Caco-2 (cell line): Measurements from ENCODE around the gene RAB5A. TPM values are rescaled to one million over a fixed set of nuclear protein-coding genes. Genes with fewer than 3 reads are reported as not detected.

Experiments
- BruUV-seq: library from RNA; stranded (reverse); fragments of 400-500 nt; replicated peaks from 2 replicates; lab custom pipeline; 2021; lab: Mats Ljungman, UMichigan
- CTCF ChIA-PET: fragments of 300-600 bp; sonication (Branson Sonifier 250); formaldehyde crosslinking; loops from one replicate; lab custom pipeline; 2022; ENCODE audit warnings: antibody characterized with exemption; lab: Charles Lee
- POLR2A ChIA-PET: fragments of 300-600 bp; sonication (Branson Sonifier 250); formaldehyde crosslinking; loops from one replicate; lab custom pipeline; 2022; ENCODE audit warnings: antibody characterized with exemption; lab: Charles Lee
- DNase-seq, 2 experiments: peaks; one replicate each; pipeline versions ENCODE4 v3.0.0 to v3.0.0-alpha.2; 2020 to 2022
- H3K27me3 ChIP-seq: replicated peaks from 2 replicates; pipeline ENCODE4 v1.6.0; 2011; ENCODE audit warnings: low read length; ENCODE audit not compliant: control insufficient read depth, insufficient read depth
- H3K36me3 ChIP-seq: 2 replicates; pipeline ENCODE4 v1.5.1; 2011; ENCODE audit warnings: low read length; ENCODE audit not compliant: control insufficient read depth, insufficient read depth
- H3K4me1 ChIP-seq: fragments of 250-450 bp; sonication (Bioruptor Pico); 2 replicates; pipeline ENCODE4 v1.5.1; 2020; ENCODE audit warnings: mild to moderate bottlenecking
- H3K4me3 ChIP-seq: 2 replicates; pipeline ENCODE4 v1.5.1; 2011; ENCODE audit warnings: low read depth, mild to moderate bottlenecking, control low read depth, low read length
- H3K9me3 ChIP-seq: fragments of 250-450 bp; sonication (Bioruptor Pico); 2 replicates; pipeline ENCODE4 v1.5.1; 2020; ENCODE audit warnings: mild to moderate bottlenecking, moderate library complexity
- H3K27ac Mint-ChIP-seq: one replicate; pipeline ENCODE4 v1.8.0; 2022; ENCODE audit warnings: mixed read lengths; ENCODE audit not compliant: unreplicated experiment
- H3K27me3 Mint-ChIP-seq: one replicate; pipeline ENCODE4 v1.8.0; 2022; ENCODE audit warnings: mixed read lengths; ENCODE audit not compliant: insufficient read depth, unreplicated experiment
- H3K36me3 Mint-ChIP-seq: one replicate; pipeline ENCODE4 v1.8.0; 2022; ENCODE audit warnings: mild to moderate bottlenecking, mixed read lengths; ENCODE audit not compliant: insufficient read depth, unreplicated experiment
- H3K4me1 Mint-ChIP-seq: one replicate; pipeline ENCODE4 v1.8.0; 2022; ENCODE audit warnings: low read depth, mixed read lengths; ENCODE audit not compliant: unreplicated experiment
- H3K4me3 Mint-ChIP-seq: one replicate; pipeline ENCODE4 v1.8.0; 2022; ENCODE audit warnings: mild to moderate bottlenecking, moderate library complexity, mixed read lengths; ENCODE audit not compliant: unreplicated experiment
- H3K9me3 Mint-ChIP-seq: one replicate; pipeline ENCODE4 v1.8.0; 2022; ENCODE audit warnings: mixed read lengths; ENCODE audit not compliant: unreplicated experiment
- CTCF ChIP-seq, 2 experiments: fragments of 200-600 bp in 1 of 2; IDR thresholded peaks; 1 replicate in 1 of 2; 2 replicates in 1 of 2; pipeline versions ENCODE4 v1.5.1 to v1.8.0; 2011 to 2022; ENCODE audit warnings: antibody characterized with exemption in 1 of 2, control low read depth in 1 of 2, inconsistent platforms in 1 of 2, low read depth in 1 of 2, low read length in 1 of 2, mild to moderate bottlenecking in 1 of 2, moderate library complexity in 1 of 2; ENCODE audit not compliant: insufficient read depth in 1 of 2, severe bottlenecking in 1 of 2, unreplicated experiment in 1 of 2
- intact Hi-C: fragments of 100-400 bp; cut with micrococcal nuclease; formaldehyde crosslinking; loops from one replicate; pipeline ENCODE4 v1.10.0; 2022; ENCODE audit not compliant: unreplicated experiment
- total RNA-seq: library from RNA; stranded (reverse); gene quantifications from 2 replicates; pipeline ENCODE4 v1.2.3, GENCODE V29; 2022

Gene RAB5A
- total RNA-seq, 1 experiment from 2014 or later = 69.5 TPM

DNA sequence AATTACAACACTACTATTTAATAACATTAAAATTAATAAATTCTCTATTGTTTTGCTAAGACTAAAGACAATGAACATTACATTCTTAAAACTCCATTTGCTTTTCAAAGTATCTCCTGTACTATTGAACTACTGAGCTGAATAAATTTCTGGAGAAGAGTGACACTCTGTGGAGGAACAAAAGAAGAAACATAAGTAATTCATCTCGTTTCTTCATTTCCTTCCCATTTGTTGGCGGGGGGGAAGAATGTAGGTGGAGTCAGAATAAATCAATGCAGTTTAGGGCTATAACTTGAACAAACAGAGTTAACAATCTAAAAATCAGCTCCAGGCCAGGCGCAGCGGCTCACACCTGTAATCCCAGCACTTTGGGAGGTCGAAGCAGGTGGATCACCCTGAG, 45.6 kb upstream of the RAB5A start:
- H3K4me3 Mint-ChIP-seq = no peak overlapping the region
- POLR2A ChIA-PET = no interaction called here
- no peaks in the 10 kb centered on the region for H3K27me3 Mint-ChIP-seq
- Histone ChIP-seq H3K4me3 (no peak overlapping the region), H3K4me1 (peaks cover 18% of the 10 kb centered on the region; the same call in 1 of the 2 replicates), H3K9me3 (no peaks in the 10 kb centered on the region), H3K36me3 (no peaks in the 10 kb centered on the region), H3K27me3 (no peaks in the 10 kb centered on the region)
- H3K9me3 Mint-ChIP-seq = no peaks in the 10 kb centered on the region
- intact Hi-C loops = no loop called here
- no peaks in the 10 kb centered on the region for H3K36me3 Mint-ChIP-seq
- CTCF ChIA-PET = no interaction called here
- no peak for TF ChIP-seq CTCF (IDR thresholded peaks at IDR 0.05; ENCODE audit: insufficient read depth in 1 of 2, low read depth in 1 of 2, low read length in 1 of 2, severe bottlenecking in 1 of 2, unreplicated experiment in 1 of 2)
- no peak for DNase-seq
- H3K4me1 Mint-ChIP-seq = peaks cover 12% of the 10 kb centered on the region
- no TSS peak for BruUV-seq
- no peak overlapping the region for H3K27ac Mint-ChIP-seq

GRCh38 chr3:19901918-19902317, 45.0 kb upstream of the RAB5A start:
- Mint-ChIP-seq H3K4me3 (no peak overlapping the region), H3K27ac (no peak overlapping the region), H3K4me1 (peaks cover 12% of the 10 kb centered on the region), H3K27me3 (no peaks in the 10 kb centered on the region), H3K36me3 (no peaks in the 10 kb centered on the region), H3K9me3 (no peaks in the 10 kb centered on the region)
- ChIA-PET POLR2A (no interaction called here), CTCF (no interaction called here)
- Histone ChIP-seq H3K36me3 (no peaks in the 10 kb centered on the region), H3K4me3 (no peak overlapping the region), H3K4me1 (peaks cover 18% of the 10 kb centered on the region; the same call in 1 of the 2 replicates), H3K27me3 (no peaks in the 10 kb centered on the region), H3K9me3 (no peaks in the 10 kb centered on the region)
- no peak for TF ChIP-seq CTCF (IDR thresholded peaks at IDR 0.05; ENCODE audit: insufficient read depth in 1 of 2, low read depth in 1 of 2, low read length in 1 of 2, severe bottlenecking in 1 of 2, unreplicated experiment in 1 of 2)
- intact Hi-C loops = no loop called here
- BruUV-seq = no TSS peak
- DNase-seq = no peak

- H3K27ac Mint-ChIP-seq = no peak overlapping the region
- ChIA-PET CTCF (no interaction called here), POLR2A (no interaction called here)
- H3K27me3 Mint-ChIP-seq = no peaks in the 10 kb centered on the region
- H3K4me3 ChIP-seq = no peak overlapping the region
- DNase-seq = no peak
- H3K4me3 Mint-ChIP-seq = no peak overlapping the region
- intact Hi-C loops = no loop called here
- H3K9me3 Mint-ChIP-seq = no peaks in the 10 kb centered on the region
- peaks cover 6% of the 10 kb centered on the region for H3K4me1 Mint-ChIP-seq
- no peaks in the 10 kb centered on the region for H3K36me3 Mint-ChIP-seq
- no TSS peak for BruUV-seq
- no peaks in the 10 kb centered on the region for H3K9me3 ChIP-seq
- peaks cover 7% of the 10 kb centered on the region; the same call in 1 of the 2 replicates for H3K4me1 ChIP-seq
- H3K27me3 ChIP-seq = no peaks in the 10 kb centered on the region
- no peaks in the 10 kb centered on the region for H3K36me3 ChIP-seq
- TF ChIP-seq CTCF (IDR thresholded peaks at IDR 0.05; ENCODE audit: insufficient read depth in 1 of 2, low read depth in 1 of 2, low read length in 1 of 2, severe bottlenecking in 1 of 2, unreplicated experiment in 1 of 2) = no peak
These were observed 43.2 kb upstream of the RAB5A start for GRCh38 chr3:19903649-19904048.
